IPS-18c (cell line): Measurements from ENCODE around the gene GNAQ.

Source experiments
- H3K4me3 ChIP-seq: 2 replicates; pipeline ENCODE4 v1.7.0; 2013; ENCODE audit warnings: low read depth, mild to moderate bottlenecking, low read length, moderate library complexity; ENCODE audit not compliant: insufficient read depth
- H3K9me3 ChIP-seq: one replicate; pipeline ENCODE4 v1.6.1; 2013; ENCODE audit warnings: mild to moderate bottlenecking, low read length, moderate library complexity; ENCODE audit not compliant: control insufficient read depth, insufficient read depth

GNAQ gene

GRCh38 chr9:77677957-77678535 lies 353.6 kb downstream of the GNAQ start:
- no peaks in the 10 kb centered on the region for H3K9me3 ChIP-seq

GRCh38 chr9:77677397-77677796 lies 354.2 kb downstream of the GNAQ start:
- Histone ChIP-seq H3K4me3 (no peak overlapping the region), H3K9me3 (no peaks in the 10 kb centered on the region)

More at GRCh38 chr9:77677957-77678535, 353.6 kb downstream of the GNAQ start:
- no peak overlapping the region for H3K4me3 ChIP-seq

GRCh38 chr9:77673941-77674791 lies 357.4 kb downstream of the GNAQ start:
- H3K4me3 ChIP-seq = no peak overlapping the region
- no peaks in the 10 kb centered on the region for H3K9me3 ChIP-seq

- Histone ChIP-seq H3K4me3 (no peak overlapping the region), H3K9me3 (no peaks in the 10 kb centered on the region)
Measured at GRCh38 chr9:77672183-77672582, 359.4 kb downstream of the GNAQ start.

- H3K4me3 ChIP-seq = no peak overlapping the region
- H3K9me3 ChIP-seq = no peaks in the 10 kb centered on the region
Measured at GRCh38 chr9:77667151-77667550, 364.5 kb downstream of the GNAQ start.
